Heart left ventricle (tissue), 16 donors: ENCODE data around the gene GAP43. TPM values are rescaled to one million over a fixed set of nuclear protein-coding genes. Genes with fewer than 3 reads are reported as not detected.

Experiments used
- ATAC-seq, 4 donors: fragments of 200-7000 bp; cut with Tn5 transposase; one replicate each; pipeline ENCODE4 v1.9.1; 2020 to 2022; ENCODE audit warnings: moderate library complexity in 4 of 4, mild to moderate bottlenecking in 3 of 4, moderate number of reproducible peaks in 1 of 4
- DNase-seq, 5 donors: peaks; one replicate each; pipeline ENCODE4 v3.0.0-alpha.2; 2020
- H3K27ac ChIP-seq, 12 donors: fragments of 200-600 bp; sonication (generic) in 4 of 12; one replicate each; pipeline versions ENCODE4 v1.5.0 to v1.8.0; 2016 to 2022; ENCODE audit warnings: mild to moderate bottlenecking in 2 of 12
- H3K27me3 ChIP-seq, 9 donors: fragments of 200-600 bp; sonication (generic) in 2 of 9; one replicate each; pipeline versions ENCODE4 v1.5.1 to v1.8.0; 2016 to 2022; ENCODE audit warnings: mild to moderate bottlenecking in 3 of 9
- H3K36me3 ChIP-seq, 9 donors: fragments of 200-600 bp; sonication (generic) in 2 of 9; one replicate each; pipeline versions ENCODE4 v1.5.0 to v1.8.0; 2018 to 2022; ENCODE audit warnings: mild to moderate bottlenecking in 2 of 9
- H3K4me1 ChIP-seq, 12 donors: fragments of 200-600 bp; sonication (generic) in 4 of 12; one replicate each; pipeline versions ENCODE4 v1.5.0 to v1.8.0; 2016 to 2022; ENCODE audit warnings: mild to moderate bottlenecking in 3 of 12
- H3K4me3 ChIP-seq, 12 donors: fragments of 200-600 bp; sonication (generic) in 4 of 12; one replicate each; pipeline versions ENCODE4 v1.5.0 to v1.8.0; 2017 to 2022; ENCODE audit warnings: mild to moderate bottlenecking in 9 of 12, moderate library complexity in 4 of 12
- H3K9me3 ChIP-seq, 12 donors: fragments of 200-600 bp; sonication (generic) in 4 of 12; one replicate each; pipeline versions ENCODE4 v1.5.0 to v1.8.0; 2016 to 2022; ENCODE audit warnings: mild to moderate bottlenecking in 1 of 12
- CTCF ChIP-seq, 12 donors: fragments of 200-600 bp; sonication (generic) in 4 of 12; IDR thresholded peaks; one replicate each; pipeline versions ENCODE4 v1.5.0 to v1.8.0; 2018 to 2022; ENCODE audit warnings: antibody characterized with exemption in 12 of 12, mild to moderate bottlenecking in 5 of 12
- POLR2A ChIP-seq, 2 donors: fragments of 450-650 bp; IDR thresholded peaks; one replicate each; pipeline ENCODE4 v1.6.1; 2017; ENCODE audit warnings: antibody characterized with exemption in 2 of 2, mild to moderate bottlenecking in 2 of 2, moderate library complexity in 2 of 2
- WGBS, 4 donors: extraction: QIAGEN DNeasy Blood & Tissue Kit in 2 of 4; methylation state at CpG; one replicate each; pipeline versions ENCODE4 v1.1.5 to v1.1.7; 2013 to 2018; 5-methylcytosine and 5-hydroxymethylcytosine counted together
- intact Hi-C, 10 donors: fragments of 100-400 bp; cut with DNase I; formaldehyde crosslinking; loops; one replicate each; pipeline versions ENCODE4 v1.11.1 to v1.14.2; 2022
- polyA plus RNA-seq, 2 donors: library from polyadenylated mRNA; stranded (reverse); fragments of 200-250 nt; gene quantifications; one replicate each; pipeline ENCODE4 v1.2.3, GENCODE V29; 2013
- total RNA-seq, 9 donors: library from RNA; depleted of rRNA in 2 of 9; stranded (reverse); fragments of >200 nt in 2 of 9; fragmentation: NEBNext Ultra II Directional in 3 of 9; extraction: Animal tissue kit (Norgen Biotek cat#: 25700) in 3 of 9; gene quantifications; one replicate each; pipeline versions ENCODE4 v1.1.0 to v1.2.4, GENCODE V29; 2016 to 2023
- donor health status: ischemic (EF 13 %, LVEDD 7.1; RV severe dilation, severe dysfunction).
- donor health status: healthy with polysubstance abuse.
- donor health status: DM: no; HTN: yes; CAD: no.
- donor health status: DM: no; HTN: no; CAD: no.
- donor health status: ischemic (EF 25% LVEDD 6.9; RV normal size, moderate dysfunction).
- donor health status: ischemic (EF 25% LVEDD 5.7; RV mildly dilated, moderate dysfunction).
- donor health status: healthy.
- donor health status: DM: yes; HTN: yes; CAD: no.
- donor health status: ischemic (EF 35%, LVEDD 5.7; RV mildly dilated, moderate dysfunction).
- donor health status: nonischemic (EF 11% LVEDD 7.7; RV severe dilation, severe dysfunction).
- donor health status: DM: yes; HTN: yes; CAD: no.
- donor health status: PGD.
- donor health status: ischemic (EF 29% LVEDD 5.4; RV normal size, mild dysfunction).
- donor health status: nonischemic (EF 23%, LVEDD 6.1; RV moderate dilation, normal function).

GAP43 gene
- total and polyA plus RNA-seq, 11 donors, result 0.11 to 4.7 (median 1.2) TPM; not detected in 1

- Histone ChIP-seq H3K27ac (no peak overlapping the region), H3K36me3 (no peaks in the 10 kb centered on the region), H3K27me3 (no peaks in the 10 kb centered on the region), H3K4me1 (peaks cover 0 to 4% (median 0%) of the 10 kb centered on the region in 12 donors), H3K4me3 (no peak overlapping the region), H3K9me3 (peaks cover 0 to 6% (median 0%) of the 10 kb centered on the region in 12 donors)
- no peak for TF ChIP-seq CTCF (IDR thresholded peaks at IDR 0.05)
- TF ChIP-seq POLR2A (IDR thresholded peaks at IDR 0.05), result no peak
- intact Hi-C loops, result no loop called here
- 38 to 53% (median 47%) methylated on average over 1 of the region's 1 CpG for WGBS, 4 donors
- DNase-seq (no peak), ATAC-seq (no peak)
These were observed 42.7 kb upstream of the GAP43 start for GRCh38 chr3:115580566-115580965.

- 90 to 92% (median 91%) methylated on average over 8 of the region's 8 CpGs for WGBS, 4 donors
- Histone ChIP-seq H3K9me3 (peaks cover 0 to 6% (median 0%) of the 10 kb centered on the region in 12 donors), H3K27ac (no peak overlapping the region), H3K4me3 (no peak overlapping the region), H3K36me3 (no peaks in the 10 kb centered on the region), H3K4me1 (peaks cover 0 to 4% (median 0%) of the 10 kb centered on the region in 12 donors), H3K27me3 (no peaks in the 10 kb centered on the region)
- intact Hi-C loops, result no loop called here
- no peak for TF ChIP-seq CTCF (IDR thresholded peaks at IDR 0.05)
- no peak for TF ChIP-seq POLR2A (IDR thresholded peaks at IDR 0.05)
- DNase-seq (peak in 1 of 5 donors; percentile 29), ATAC-seq (peak in 2 of 4 donors; percentile 43 to 66)
These were observed 41.8 kb upstream of the GAP43 start for GRCh38 chr3:115581362-115582135.

GRCh38 chr3:115588201-115589115 is 34.9 kb upstream of the GAP43 start:
- ATAC-seq, result no peak
- WGBS, 4 donors, result 79 to 92% (median 84%) methylated on average over 5 of the region's 5 CpGs
- Histone ChIP-seq H3K4me3 (no peak overlapping the region), H3K4me1 (peaks cover 0 to 7% (median 0%) of the 10 kb centered on the region in 12 donors), H3K27ac (no peak overlapping the region), H3K27me3 (no peaks in the 10 kb centered on the region), H3K36me3 (no peaks in the 10 kb centered on the region), H3K9me3 (peaks cover 0 to 6% (median 0%) of the 10 kb centered on the region in 12 donors)
- intact Hi-C loops, result no loop called here
- no peak for DNase-seq
- TF ChIP-seq CTCF (IDR thresholded peaks at IDR 0.05) (no peak), POLR2A (IDR thresholded peaks at IDR 0.05) (no peak)

GRCh38 chr3:115590873-115591272 is 32.4 kb upstream of the GAP43 start:
- Histone ChIP-seq H3K27ac (no peak overlapping the region), H3K4me1 (peaks cover 0 to 7% (median 0%) of the 10 kb centered on the region in 12 donors), H3K4me3 (no peak overlapping the region), H3K9me3 (peaks cover 0 to 21% (median 5%) of the 10 kb centered on the region in 12 donors), H3K36me3 (no peaks in the 10 kb centered on the region), H3K27me3 (no peaks in the 10 kb centered on the region)
- WGBS, 4 donors, result 64 to 85% (median 84%) methylated on average over 3 of the region's 3 CpGs
- intact Hi-C loops, result no loop called here
- TF ChIP-seq CTCF (IDR thresholded peaks at IDR 0.05), result no peak
- TF ChIP-seq POLR2A (IDR thresholded peaks at IDR 0.05), result no peak
- DNase-seq, result no peak
- no peak for ATAC-seq
